ENCODE data around the gene AMN1. TPM values are rescaled to one million over a fixed set of nuclear protein-coding genes. Genes with fewer than 3 reads are reported as not detected.

The AMN1 gene
- total and polyA plus RNA-seq, 2 of the 13 experiments (the other 11 are each of a cell fraction or from before 2014, with no cell fraction given) = 7.5 to 26.5 TPM

GRCh38 chr12:31749024-31749704 is 20.3 kb upstream of the AMN1 start (continued):
- TF ChIP-seq CERS6 (CRISPR knock-in tag; IDR thresholded peaks at IDR 0.05) (no peak), ZBTB4 (CRISPR knock-in tag; IDR thresholded peaks at IDR 0.05; ENCODE audit: borderline replicate concordance) (no peak), NFE2 (CRISPR knock-in tag; IDR thresholded peaks at IDR 0.05) (peak; percentile 78), MEIS2 (CRISPR knock-in tag; IDR thresholded peaks at IDR 0.05) (peak; percentile 88; the same call in 1 of the 2 replicates), HIVEP1 (CRISPR knock-in tag; IDR thresholded peaks at IDR 0.05) (no peak), ZMYM2 (CRISPR knock-in tag; IDR thresholded peaks at IDR 0.05) (peak; percentile 93), AGO1 (IDR thresholded peaks at IDR 0.05; ENCODE audit: low read depth, low read length, poor library complexity, severe bottlenecking) (no peak), RARA (CRISPR knock-in tag; IDR thresholded peaks at IDR 0.05) (peak; percentile 93), NFATC3 (CRISPR knock-in tag; IDR thresholded peaks at IDR 0.05) (no peak), ETV6 (CRISPR knock-in tag; conservative IDR thresholded peaks at IDR 0.05) (no peak), GFI1 (CRISPR knock-in tag; IDR thresholded peaks at IDR 0.05; ENCODE audit: borderline replicate concordance) (peak; percentile 32; the same call in 1 of the 2 replicates), ASH2L (IDR thresholded peaks at IDR 0.05; ENCODE audit: insufficient read length, low read depth, low read length) (peak; percentile 30), NFIC (IDR thresholded peaks at IDR 0.05; ENCODE audit: low read length) (peak; percentile 91; the same call in 1 of the 2 replicates), ZNF784 (CRISPR knock-in tag; IDR thresholded peaks at IDR 0.05; ENCODE audit: borderline replicate concordance) (peak; percentile 53; the same call in 1 of the 2 replicates), FOXA1 (IDR thresholded peaks at IDR 0.05) (peak; percentile 84), FOXA1 (CRISPR knock-in tag; IDR thresholded peaks at IDR 0.05) (peak; percentile 97), ZNF547 (CRISPR knock-in tag; IDR thresholded peaks at IDR 0.05) (no peak), FOXK1 (CRISPR knock-in tag; IDR thresholded peaks at IDR 0.05; ENCODE audit: borderline replicate concordance, low read depth) (peak; percentile 95), SRSF1 (optimal IDR thresholded peaks at IDR 0.05; ENCODE audit: low read depth, low read length) (no peak), ZBTB20 (CRISPR knock-in tag; IDR thresholded peaks at IDR 0.05; ENCODE audit: borderline replicate concordance, low read depth) (peak; percentile 95), FOXO1 (CRISPR knock-in tag; IDR thresholded peaks at IDR 0.05) (peak; percentile 94), IRX3 (CRISPR knock-in tag; IDR thresholded peaks at IDR 0.05; ENCODE audit: borderline replicate concordance, low read depth) (no peak), ZNF691 (CRISPR knock-in tag; IDR thresholded peaks at IDR 0.05; ENCODE audit: borderline replicate concordance, low read depth) (peak; percentile 72; the same call in 1 of the 2 replicates), XBP1 (CRISPR knock-in tag; IDR thresholded peaks at IDR 0.05) (peak; percentile 95; the same call in 1 of the 2 replicates), ZNF570 (CRISPR knock-in tag; IDR thresholded peaks at IDR 0.05; ENCODE audit: borderline replicate concordance) (no peak)

All from HepG2 (cell line).